H9 (cell line): Measurements from ENCODE around the gene CDK5. TPM values are rescaled to one million over a fixed set of nuclear protein-coding genes. Genes with fewer than 3 reads are reported as not detected.

Experiments used
- DNase-seq: peaks from one replicate; pipeline ENCODE4 v3.0.0-alpha.2; 2017
- H2AFZ ChIP-seq: one replicate; pipeline ENCODE4 v1.6.1; 2013; ENCODE audit warnings: mild to moderate bottlenecking, low read length, control low read depth, moderate library complexity
- H2AK5ac ChIP-seq: 2 replicates; pipeline ENCODE4 v1.6.1; 2013; ENCODE audit warnings: low read length, control low read depth, mixed read lengths; ENCODE audit not compliant: insufficient read length
- H2BK120ac ChIP-seq: one replicate; pipeline ENCODE4 v1.6.1; 2013; ENCODE audit warnings: low read depth, mild to moderate bottlenecking, low read length, control low read depth, inconsistent platforms; ENCODE audit not compliant: poor library complexity, severe bottlenecking
- H2BK12ac ChIP-seq: 2 replicates; pipeline ENCODE4 v1.6.1; 2013; ENCODE audit warnings: low read length, control low read depth, mixed read lengths, low read depth; ENCODE audit not compliant: insufficient read length
- H2BK15ac ChIP-seq: 2 replicates; pipeline ENCODE4 v1.6.1; 2013; ENCODE audit warnings: low read depth, low read length, control low read depth
- H2BK20ac ChIP-seq: one replicate; pipeline ENCODE4 v1.6.1; 2013; ENCODE audit warnings: low read depth, mild to moderate bottlenecking, low read length, control low read depth, inconsistent platforms; ENCODE audit not compliant: poor library complexity, severe bottlenecking
- H2BK5ac ChIP-seq: 2 replicates; pipeline ENCODE4 v1.6.1; 2013; ENCODE audit warnings: low read length, control low read depth, mixed read lengths; ENCODE audit not compliant: insufficient read length
- H3K14ac ChIP-seq: 2 replicates; pipeline ENCODE4 v1.6.1; 2013; ENCODE audit warnings: low read length, control low read depth; ENCODE audit not compliant: insufficient read depth
- H3K18ac ChIP-seq: 2 replicates; pipeline ENCODE4 v1.6.1; 2013; ENCODE audit warnings: low read depth, mild to moderate bottlenecking, mixed read lengths, low read length, control low read depth; ENCODE audit not compliant: insufficient read length
- H3K23ac ChIP-seq: 2 replicates; pipeline ENCODE4 v1.6.1; 2013; ENCODE audit warnings: low read length, control low read depth, mixed read lengths, low read depth; ENCODE audit not compliant: insufficient read length
- H3K23me2 ChIP-seq: 2 replicates; pipeline ENCODE4 v1.6.1; 2013; ENCODE audit warnings: low read depth, mild to moderate bottlenecking, mixed read lengths, low read length, control low read depth; ENCODE audit not compliant: insufficient read length, poor library complexity, severe bottlenecking
- H3K27ac ChIP-seq: 2 replicates; pipeline ENCODE4 v1.5.1; 2013; ENCODE audit warnings: low read length, control low read depth, mixed read lengths, low read depth; ENCODE audit not compliant: insufficient read length
- H3K27me3 ChIP-seq: 2 replicates; pipeline ENCODE4 v1.6.1; 2013; ENCODE audit warnings: low read length, control low read depth, inconsistent platforms; ENCODE audit not compliant: insufficient read depth
- H3K4ac ChIP-seq: 2 replicates; pipeline ENCODE4 v1.6.1; 2013; ENCODE audit warnings: low read depth, mild to moderate bottlenecking, control low read depth, inconsistent platforms, low read length, moderate library complexity
- H3K4me1 ChIP-seq: 2 replicates; pipeline ENCODE4 v1.6.1; 2013; ENCODE audit warnings: low read length, control low read depth, inconsistent platforms; ENCODE audit not compliant: insufficient read depth
- H3K4me2 ChIP-seq: 2 replicates; pipeline ENCODE4 v1.6.1; 2013; ENCODE audit warnings: low read length, control low read depth, mixed read lengths; ENCODE audit not compliant: insufficient read length, insufficient read depth
- H3K56ac ChIP-seq: 2 replicates; pipeline ENCODE4 v1.6.1; 2013; ENCODE audit warnings: low read depth, mild to moderate bottlenecking, mixed read lengths, low read length, control low read depth; ENCODE audit not compliant: insufficient read length
- H3K79me1 ChIP-seq: 2 replicates; pipeline ENCODE4 v1.6.1; 2013; ENCODE audit warnings: low read depth, mild to moderate bottlenecking, moderate library complexity, low read length, control low read depth, inconsistent platforms; ENCODE audit not compliant: insufficient read depth, poor library complexity, severe bottlenecking
- H3K79me2 ChIP-seq: 2 replicates; pipeline ENCODE4 v1.6.1; 2013; ENCODE audit warnings: low read length, control low read depth, inconsistent platforms; ENCODE audit not compliant: insufficient read depth
- H3K9ac ChIP-seq: 2 replicates; pipeline ENCODE4 v1.6.1; 2013; ENCODE audit warnings: low read length, control low read depth, mixed read lengths; ENCODE audit not compliant: insufficient read length; ENCODE audit errors: extremely low read depth
- H3K9me3 ChIP-seq: one replicate; pipeline ENCODE4 v1.6.1; 2013; ENCODE audit warnings: low read depth, low read length, inconsistent platforms; ENCODE audit not compliant: control insufficient read depth
- H3T11ph ChIP-seq: one replicate; pipeline ENCODE4 v1.6.1; 2013; ENCODE audit warnings: mild to moderate bottlenecking, low read length, control low read depth, inconsistent platforms
- H4K20me1 ChIP-seq: one replicate; pipeline ENCODE4 v1.6.1; 2013; ENCODE audit not compliant: control insufficient read depth, insufficient read length, insufficient read depth
- H4K5ac ChIP-seq: 2 replicates; pipeline ENCODE4 v1.6.1; 2013; ENCODE audit warnings: low read depth, mild to moderate bottlenecking, mixed read lengths, low read length, control low read depth; ENCODE audit not compliant: insufficient read length
- H4K8ac ChIP-seq: replicated peaks from 2 replicates; pipeline ENCODE4 v1.6.1; 2013; ENCODE audit warnings: low read length, control low read depth, mixed read lengths, low read depth; ENCODE audit not compliant: insufficient read length
- H4K91ac ChIP-seq: 2 replicates; pipeline ENCODE4 v1.6.1; 2013; ENCODE audit warnings: low read depth, mild to moderate bottlenecking, moderate library complexity, mixed read lengths, low read length, control low read depth; ENCODE audit not compliant: insufficient read length
- H3K27ac Mint-ChIP-seq, 3 experiments: 2 replicates in 2 of 3; 3 replicates in 1 of 3; pipeline ENCODE4 v1.8.0; 2020 to 2021; ENCODE audit warnings: mixed read lengths in 3 of 3, mild to moderate bottlenecking in 1 of 3, moderate library complexity in 1 of 3
- H3K27me3 Mint-ChIP-seq: 2 replicates; pipeline ENCODE4 v1.8.0; 2021; ENCODE audit warnings: low read depth, mild to moderate bottlenecking, moderate library complexity, mixed read lengths
- H3K36me3 Mint-ChIP-seq, 3 experiments: 2 replicates in 2 of 3; 3 replicates in 1 of 3; pipeline ENCODE4 v1.8.0; 2020 to 2021; ENCODE audit warnings: low read depth in 3 of 3, mixed read lengths in 3 of 3; ENCODE audit not compliant: insufficient read depth in 1 of 3
- H3K4me1 Mint-ChIP-seq, 2 experiments: 2 replicates each; pipeline ENCODE4 v1.8.0; 2020; ENCODE audit warnings: mixed read lengths in 2 of 2
- H3K4me3 Mint-ChIP-seq, 2 experiments: 2 replicates in 1 of 2; 3 replicates in 1 of 2; pipeline ENCODE4 v1.8.0; 2020 to 2021; ENCODE audit warnings: mild to moderate bottlenecking in 2 of 2, mixed read lengths in 2 of 2, moderate library complexity in 1 of 2
- H3K9me3 Mint-ChIP-seq, 2 experiments: 2 replicates in 1 of 2; 3 replicates in 1 of 2; pipeline ENCODE4 v1.8.0; 2020; ENCODE audit warnings: mild to moderate bottlenecking in 2 of 2, mixed read lengths in 2 of 2, moderate library complexity in 1 of 2
- CTCF ChIP-seq: fragments of 200-600 bp; sonication (generic); conservative IDR thresholded peaks from 3 replicates; pipeline ENCODE4 v1.8.0; 2021; ENCODE audit warnings: antibody characterized with exemption, mild to moderate bottlenecking
- WGBS: extraction: QIAGEN DNeasy Blood & Tissue Kit; methylation state at CpG from one replicate; pipeline ENCODE4 v1.1.7; 2013; ENCODE audit warnings: missing lambda C conversion rate, low lambda C conversion rate, mixed read lengths; ENCODE audit not compliant: insufficient read length; ENCODE audit errors: extremely low coverage; 5-methylcytosine and 5-hydroxymethylcytosine counted together
- total RNA-seq: library from RNA; stranded (reverse); gene quantifications from 2 replicates; pipeline ENCODE4 v1.2.1, GENCODE V29; 2021

The CDK5 gene
- total RNA-seq, 1 experiment from 2014 or later = 19.9 TPM

- no peak overlapping the region for H2BK15ac ChIP-seq
- H2BK5ac ChIP-seq = no peak overlapping the region
- H3K27me3 ChIP-seq = peaks cover 6% of the 10 kb centered on the region; the same call in 1 of the 2 replicates
- H3K4me2 ChIP-seq = no peak overlapping the region
- Mint-ChIP-seq H3K4me1 (no peaks in the 10 kb centered on the region), H3K9me3 (no peaks in the 10 kb centered on the region), H3K27ac (0 out of 7 replicates have a peak overlapping the region, but pooled peaks of 1 of the 3 experiments have one; percentile 18), H3K4me3 (no peak overlapping the region), H3K36me3 (peaks cover 0 to 3% (median 0%) of the 10 kb centered on the region in 3 experiments; a peak in 1 of 7 replicates), H3K27me3 (peaks cover 52% of the 10 kb centered on the region)
- H2BK12ac ChIP-seq = no peak overlapping the region
- TF ChIP-seq CTCF = no peak
- H4K8ac ChIP-seq = no peak overlapping the region
- no peak overlapping the region for H3K23ac ChIP-seq
- no peak overlapping the region for H3K9ac ChIP-seq
- H3K18ac ChIP-seq = no peak overlapping the region
- no peaks in the 10 kb centered on the region for H3K4me1 ChIP-seq
- no peak overlapping the region for H2BK20ac ChIP-seq
- H3K4ac ChIP-seq = no peak overlapping the region
- H4K5ac ChIP-seq = no peak overlapping the region
- no peak overlapping the region for H3K27ac ChIP-seq
- WGBS = no CpG with 5 or more reads among the region's 38 CpGs
- H3K23me2 ChIP-seq = no peaks in the 10 kb centered on the region
- H2BK120ac ChIP-seq = no peak overlapping the region
- no peak overlapping the region for H3K14ac ChIP-seq
- H3K9me3 ChIP-seq = no peaks in the 10 kb centered on the region
- H3K56ac ChIP-seq = no peak overlapping the region
- no peak overlapping the region for H3T11ph ChIP-seq
- H4K91ac ChIP-seq = no peak overlapping the region
- DNase-seq = no peak
- no peak overlapping the region for H2AK5ac ChIP-seq
- no peaks in the 10 kb centered on the region for H3K79me2 ChIP-seq
- H3K79me1 ChIP-seq = no peaks in the 10 kb centered on the region
- H2AFZ ChIP-seq = no peak overlapping the region
- H4K20me1 ChIP-seq = no peaks in the 10 kb centered on the region
These were observed 8.7 kb downstream of the CDK5 start for GRCh38 chr7:151048911-151049463.
